GM12872 (cell line): Measurements from ENCODE around the gene BRMS1.

Experiments used
- CTCF ChIP-seq: IDR thresholded peaks from 3 replicates; pipeline ENCODE4 v1.5.1; 2011; ENCODE audit warnings: low read depth, mild to moderate bottlenecking, low read length, moderate library complexity; ENCODE audit not compliant: insufficient read depth

Gene BRMS1

GRCh38 chr11:66325263-66325671 lies 19.6 kb downstream of the BRMS1 start:
- no peak for TF ChIP-seq CTCF

- no peak for TF ChIP-seq CTCF
Measured at GRCh38 chr11:66324664-66325063, 20.2 kb downstream of the BRMS1 start.

GRCh38 chr11:66323684-66324083 lies 21.2 kb downstream of the BRMS1 start:
- TF ChIP-seq CTCF: no peak

- TF ChIP-seq CTCF: no peak
Measured at GRCh38 chr11:66322732-66323427, 22.0 kb downstream of the BRMS1 start.

GRCh38 chr11:66321606-66322005 lies 23.3 kb downstream of the BRMS1 start:
- TF ChIP-seq CTCF: no peak

- TF ChIP-seq CTCF: no peak
Measured at GRCh38 chr11:66318600-66318970, 26.3 kb downstream of the BRMS1 start.

- TF ChIP-seq CTCF: no peak
Measured at GRCh38 chr11:66317723-66318599, 26.9 kb downstream of the BRMS1 start.
